Esophagus squamous epithelium (tissue), 5 donors: Measurements from ENCODE around the gene GDPD5. TPM values are rescaled to one million over a fixed set of nuclear protein-coding genes. Genes with fewer than 3 reads are reported as not detected.
A peak's percentile ranks its signal among the peaks of the same experiment; 100 is the strongest.

Experiments used
- DNase-seq: peaks from one replicate; lab custom pipeline; 2025; lab: John Stamatoyannopoulos, UW
- H3K27ac ChIP-seq, 4 donors: fragments of 200-600 bp; sonication (generic); one replicate each; pipeline ENCODE4 v1.5.1; 2016 to 2019; ENCODE audit warnings: mild to moderate bottlenecking in 1 of 4
- H3K27me3 ChIP-seq, 4 donors: fragments of 200-600 bp; sonication (generic); 1 replicate in 3 of 4; 2 replicates in 1 of 4; pipeline versions ENCODE4 v1.5.1 to v1.6.0; 2017 to 2021; ENCODE audit warnings: antibody characterized with exemption in 1 of 4
- H3K36me3 ChIP-seq, 3 donors: fragments of 200-600 bp; sonication (generic); one replicate each; pipeline ENCODE4 v1.5.1; 2016 to 2019
- H3K4me1 ChIP-seq, 3 donors: fragments of 200-600 bp; sonication (generic); one replicate each; pipeline ENCODE4 v1.5.1; 2017 to 2019
- H3K4me3 ChIP-seq, 4 donors: fragments of 200-600 bp; sonication (generic); 1 replicate in 3 of 4; 2 replicates in 1 of 4; pipeline ENCODE4 v1.5.1; 2016 to 2019; ENCODE audit warnings: mild to moderate bottlenecking in 2 of 4, moderate library complexity in 1 of 4
- H3K9me3 ChIP-seq, 3 donors: fragments of 200-600 bp; sonication (generic); one replicate each; pipeline ENCODE4 v1.5.1; 2016 to 2019
- CTCF ChIP-seq, 6 experiments: fragments of 450-650 bp in 4 of 6; fragments of 200-600 bp in 2 of 6; sonication (generic) in 2 of 6; IDR thresholded peaks; one replicate each; pipeline ENCODE4 v1.5.1; 2016 to 2019; ENCODE audit warnings: antibody characterized with exemption in 6 of 6, mild to moderate bottlenecking in 4 of 6, moderate library complexity in 4 of 6
- POLR2A ChIP-seq, 4 donors: fragments of 450-650 bp; IDR thresholded peaks; one replicate each; pipeline ENCODE4 v1.6.1; 2017; ENCODE audit warnings: antibody characterized with exemption in 4 of 4, mild to moderate bottlenecking in 4 of 4, moderate library complexity in 3 of 4
- WGBS, 2 donors: methylation state at CpG; one replicate each; pipeline ENCODE4 v1.1.5; 2018; 5-methylcytosine and 5-hydroxymethylcytosine counted together
- intact Hi-C: fragments of 100-400 bp; cut with DNase I; formaldehyde crosslinking; loops from one replicate; pipeline ENCODE4 v1.15.0; 2022
- total RNA-seq, 4 donors: library from RNA; depleted of rRNA; stranded (reverse); fragments of >200 nt; gene quantifications; one replicate each; pipeline ENCODE4 v1.1.0, GENCODE V29; 2016
- donor health status: DM: yes; HTN: yes; CAD: no.

The GDPD5 gene
- total RNA-seq, 4 donors from 2014 or later, result 0.57 to 2.3 (median 1.6) TPM

- 57 to 59% methylated on average over 3 to 6 of the region's 7 CpGs for WGBS, 2 donors
- TF ChIP-seq CTCF (IDR thresholded peaks at IDR 0.05), result no peak
- no peak for TF ChIP-seq POLR2A (IDR thresholded peaks at IDR 0.05)
Observed at GRCh38 chr11:75471176-75471973, 54.4 kb downstream of the GDPD5 start.

GRCh38 chr11:75470476-75471080 lies 55.2 kb downstream of the GDPD5 start:
- Histone ChIP-seq H3K36me3 (no peaks in the 10 kb centered on the region), H3K27me3 (no peaks in the 10 kb centered on the region), H3K27ac (no peak overlapping the region), H3K4me3 (no peak overlapping the region), H3K4me1 (peaks cover 2 to 41% (median 17%) of the 10 kb centered on the region in 3 donors), H3K9me3 (no peaks in the 10 kb centered on the region)
- intact Hi-C loops, result no loop called here
- WGBS, 2 donors, result 79 to 86% methylated on average over 7 of the region's 7 CpGs
- DNase-seq, result no peak
- TF ChIP-seq CTCF (IDR thresholded peaks at IDR 0.05), result no peak
- no peak for TF ChIP-seq POLR2A (IDR thresholded peaks at IDR 0.05)

More at GRCh38 chr11:75471176-75471973, 54.4 kb downstream of the GDPD5 start:
- Histone ChIP-seq H3K36me3 (no peaks in the 10 kb centered on the region), H3K4me1 (peaks cover 9 to 42% (median 25%) of the 10 kb centered on the region in 3 donors), H3K27me3 (no peaks in the 10 kb centered on the region), H3K27ac (no peak overlapping the region), H3K9me3 (no peaks in the 10 kb centered on the region), H3K4me3 (no peak overlapping the region)
- intact Hi-C loops, result no loop called here
- DNase-seq, result no peak

- no peak for DNase-seq
- Histone ChIP-seq H3K4me1 (peaks cover 0 to 34% (median 10%) of the 10 kb centered on the region in 3 donors), H3K27me3 (no peaks in the 10 kb centered on the region), H3K36me3 (no peaks in the 10 kb centered on the region), H3K27ac (no peak overlapping the region), H3K4me3 (no peak overlapping the region), H3K9me3 (no peaks in the 10 kb centered on the region)
- TF ChIP-seq CTCF (IDR thresholded peaks at IDR 0.05), result no peak
- no peak for TF ChIP-seq POLR2A (IDR thresholded peaks at IDR 0.05)
- WGBS, 2 donors, result 61 to 77% methylated on average over 5 to 6 of the region's 6 CpGs
- intact Hi-C loops, result no loop called here
Observed at GRCh38 chr11:75469785-75470405, 55.8 kb downstream of the GDPD5 start.

- no peak for DNase-seq
- H3K36me3 ChIP-seq, result no peaks in the 10 kb centered on the region
- H3K4me1 ChIP-seq, result peaks cover 0 to 24% (median 10%) of the 10 kb centered on the region in 3 donors
- H3K9me3 ChIP-seq, result no peaks in the 10 kb centered on the region
- H3K27me3 ChIP-seq, result no peaks in the 10 kb centered on the region
- H3K27ac ChIP-seq, result peak overlapping the region in 1 of 4 donors; percentile 49
- no peak for TF ChIP-seq POLR2A (IDR thresholded peaks at IDR 0.05)
- no peak for TF ChIP-seq CTCF (IDR thresholded peaks at IDR 0.05)
- intact Hi-C loops, result no loop called here
- WGBS, 2 donors, result 60 to 68% methylated on average over 7 to 10 of the region's 14 CpGs
- no peak overlapping the region for H3K4me3 ChIP-seq
Observed at GRCh38 chr11:75468534-75469340, 57.0 kb downstream of the GDPD5 start.
